GM12801 (cell line): ENCODE results near the gene PLXDC2.

Experiments used
- TF ChIP-seq, protein P1 (sequence below): IDR thresholded peaks from one replicate; pipeline ENCODE4 v1.5.1; 2011; ENCODE audit warnings: control low read depth; ENCODE audit not compliant: insufficient read length; ENCODE audit errors: extremely low read depth

The PLXDC2 gene

DNA sequence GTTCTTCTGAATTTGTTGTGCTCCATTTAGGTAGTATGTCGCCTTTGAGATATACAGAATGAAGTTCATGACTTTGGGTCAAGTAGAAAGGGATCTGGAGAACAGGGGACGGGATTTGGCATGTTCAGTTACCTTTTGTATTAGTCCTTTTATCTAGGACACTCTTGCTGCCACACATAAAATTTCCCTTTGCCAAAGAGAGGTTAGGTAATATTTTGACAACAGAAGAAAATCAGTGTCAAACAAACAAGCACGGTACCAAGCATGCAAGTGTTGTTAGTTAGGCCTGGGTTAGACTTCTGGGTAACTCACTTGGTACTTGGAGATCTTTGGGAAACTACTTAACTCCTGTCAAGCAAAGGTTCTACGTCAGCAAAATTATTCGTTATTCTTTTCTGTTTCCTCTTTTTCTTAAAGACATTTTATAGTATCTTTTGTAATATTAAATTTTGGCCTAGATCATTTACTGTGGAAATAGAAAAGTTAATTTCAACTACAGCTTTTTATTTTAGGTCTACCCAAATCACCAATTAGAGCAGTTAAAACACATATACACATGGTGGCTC, 116.7 kb downstream of the PLXDC2 start:
- TF ChIP-seq, protein P1, sequence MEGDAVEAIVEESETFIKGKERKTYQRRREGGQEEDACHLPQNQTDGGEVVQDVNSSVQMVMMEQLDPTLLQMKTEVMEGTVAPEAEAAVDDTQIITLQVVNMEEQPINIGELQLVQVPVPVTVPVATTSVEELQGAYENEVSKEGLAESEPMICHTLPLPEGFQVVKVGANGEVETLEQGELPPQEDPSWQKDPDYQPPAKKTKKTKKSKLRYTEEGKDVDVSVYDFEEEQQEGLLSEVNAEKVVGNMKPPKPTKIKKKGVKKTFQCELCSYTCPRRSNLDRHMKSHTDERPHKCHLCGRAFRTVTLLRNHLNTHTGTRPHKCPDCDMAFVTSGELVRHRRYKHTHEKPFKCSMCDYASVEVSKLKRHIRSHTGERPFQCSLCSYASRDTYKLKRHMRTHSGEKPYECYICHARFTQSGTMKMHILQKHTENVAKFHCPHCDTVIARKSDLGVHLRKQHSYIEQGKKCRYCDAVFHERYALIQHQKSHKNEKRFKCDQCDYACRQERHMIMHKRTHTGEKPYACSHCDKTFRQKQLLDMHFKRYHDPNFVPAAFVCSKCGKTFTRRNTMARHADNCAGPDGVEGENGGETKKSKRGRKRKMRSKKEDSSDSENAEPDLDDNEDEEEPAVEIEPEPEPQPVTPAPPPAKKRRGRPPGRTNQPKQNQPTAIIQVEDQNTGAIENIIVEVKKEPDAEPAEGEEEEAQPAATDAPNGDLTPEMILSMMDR, result no peak

DNA sequence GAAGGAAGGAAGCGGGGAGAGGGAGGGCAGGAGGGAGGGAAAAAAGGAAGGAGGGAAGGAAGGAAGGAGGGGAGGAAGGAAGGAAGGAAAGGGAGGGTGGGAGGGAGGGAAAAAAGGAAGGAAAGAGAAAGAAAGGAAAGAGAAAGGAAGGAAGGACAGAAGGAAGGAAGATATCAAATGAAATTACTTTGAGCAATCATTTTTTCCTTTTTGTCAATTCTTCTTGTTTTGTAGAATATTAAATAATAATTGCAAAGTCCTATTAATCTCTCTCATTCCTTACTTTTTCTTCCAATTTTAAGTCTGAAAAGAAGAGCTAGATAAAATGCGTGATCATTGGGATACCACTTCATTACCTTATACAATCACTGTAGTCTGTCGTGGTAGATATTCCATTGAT, 117.5 kb downstream of the PLXDC2 start:
- TF ChIP-seq, protein P1, result no peak

DNA sequence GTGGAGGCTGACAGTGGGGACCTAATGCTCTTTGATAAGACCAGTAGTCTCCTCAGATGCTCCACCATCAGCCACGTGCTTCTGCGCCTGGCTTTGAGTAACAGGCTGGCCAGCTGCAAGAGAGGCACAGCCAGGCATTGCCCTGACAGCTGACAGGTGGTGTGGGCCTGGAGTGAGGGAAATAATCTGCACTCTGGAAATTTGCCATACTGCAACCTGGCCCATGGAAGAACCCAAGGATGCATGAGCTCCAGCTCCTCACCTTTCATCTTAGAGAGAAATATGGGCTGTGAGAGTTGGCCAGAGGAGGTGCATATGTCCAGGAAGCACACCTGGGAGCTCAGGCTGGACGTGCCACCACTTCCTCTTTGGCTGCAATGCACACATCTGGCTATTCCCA, 118.9 kb downstream of the PLXDC2 start:
- TF ChIP-seq, protein P1, result no peak

DNA sequence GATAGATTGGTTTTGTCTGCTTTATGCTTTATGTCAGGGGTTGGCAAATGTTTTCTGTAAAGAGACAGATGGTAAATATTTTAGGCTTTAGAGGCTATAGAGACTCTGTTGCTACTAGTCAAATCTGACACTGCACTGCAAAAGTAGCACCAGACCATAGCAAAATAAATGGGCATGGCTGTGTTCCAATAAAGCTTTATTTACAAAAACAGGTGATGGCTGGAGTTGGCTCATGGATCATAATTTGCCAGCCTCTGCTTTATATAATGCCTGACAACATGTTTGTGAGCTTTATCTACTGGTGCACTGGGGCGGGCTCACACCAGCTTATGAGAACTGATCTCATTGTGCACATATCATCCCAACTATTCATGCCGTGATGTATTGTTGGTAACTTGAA, 120.1 kb downstream of the PLXDC2 start:
- TF ChIP-seq, protein P1, result no peak

DNA sequence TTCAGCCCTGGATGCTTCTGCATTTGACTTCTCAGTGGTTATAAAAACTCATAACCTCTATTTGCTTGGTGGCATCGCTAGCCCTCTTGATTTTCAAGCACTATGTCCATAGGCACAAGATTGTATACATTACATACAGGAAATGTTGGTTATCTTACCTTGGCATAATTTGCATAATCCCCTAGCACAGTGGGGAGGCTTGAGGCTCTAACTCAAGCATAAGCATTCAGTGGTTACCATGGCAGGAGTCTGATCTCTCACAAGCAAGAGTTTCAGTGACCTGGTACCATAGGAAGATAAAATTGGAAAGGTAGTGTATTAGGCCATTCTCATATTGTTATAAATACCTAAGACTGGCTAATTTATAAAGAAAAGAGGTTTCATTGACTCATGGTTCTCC, 121.8 kb downstream of the PLXDC2 start:
- TF ChIP-seq, protein P1, result no peak

DNA sequence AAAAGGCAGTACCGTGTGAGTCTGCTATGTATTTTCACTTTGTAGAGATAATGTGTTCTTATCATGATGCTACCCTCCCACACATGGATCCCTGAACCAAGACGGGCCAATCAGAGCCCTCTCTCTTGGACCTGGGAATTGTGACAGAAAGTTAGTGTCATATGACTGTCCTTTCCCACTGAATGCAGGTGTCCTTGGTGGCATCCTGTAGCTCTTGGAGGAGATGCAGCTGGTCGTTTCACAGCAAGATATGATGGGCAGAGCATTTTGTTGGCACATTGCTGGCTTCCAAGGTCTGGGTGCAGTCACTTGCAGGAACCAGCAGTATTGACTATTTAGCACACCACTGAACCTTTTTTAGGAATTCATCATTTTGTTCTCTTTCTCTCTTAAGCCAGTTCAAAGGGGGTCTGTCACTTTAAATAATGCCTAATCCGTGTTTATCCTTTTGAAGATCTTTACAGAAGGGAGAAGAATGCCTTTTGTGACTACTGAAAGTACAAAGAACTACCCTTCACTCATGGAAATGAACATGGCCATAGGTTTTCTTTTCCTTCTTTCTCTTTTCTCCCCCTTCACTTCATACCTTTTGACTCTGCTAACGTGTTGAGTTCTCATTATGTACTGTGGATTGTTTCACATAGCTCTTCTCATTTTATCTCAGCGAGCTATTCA, 125.1 kb downstream of the PLXDC2 start:
- TF ChIP-seq, protein P1, result no peak

DNA sequence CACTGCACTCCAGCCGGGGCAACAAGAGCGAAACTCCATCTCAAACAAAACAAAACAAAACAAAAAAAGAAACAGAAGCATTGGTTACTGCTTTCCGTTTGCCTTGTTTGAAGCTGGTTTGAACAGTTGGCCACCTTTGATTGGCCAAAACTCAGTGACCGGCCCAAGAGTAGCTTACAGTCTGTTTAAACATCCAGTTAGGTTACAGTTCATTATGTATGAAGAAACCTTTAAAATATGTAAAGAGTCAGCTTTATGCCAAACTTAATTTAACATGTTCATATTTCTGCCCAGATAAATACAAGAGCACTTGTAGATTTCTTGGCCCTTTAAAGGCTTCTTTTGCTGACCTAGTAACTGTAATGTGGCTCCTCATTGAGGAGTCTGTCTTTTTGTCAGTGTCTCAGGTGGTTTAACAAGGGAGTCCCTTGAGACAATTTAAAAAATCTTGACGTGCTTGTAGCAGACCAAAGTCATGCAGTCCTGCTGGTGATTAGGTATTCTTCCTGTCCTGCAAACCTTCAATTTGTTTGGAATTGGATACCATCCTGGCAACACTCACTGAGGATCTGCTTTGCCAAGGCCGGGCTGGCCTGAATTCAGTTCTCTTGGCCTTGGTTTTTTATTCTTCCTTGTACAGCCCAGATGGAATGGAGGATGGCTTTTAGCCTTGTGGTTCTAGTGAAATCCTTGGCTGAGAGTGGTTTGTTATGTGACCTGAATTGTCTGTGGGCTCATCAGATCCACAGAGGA, 128.9 kb downstream of the PLXDC2 start:
- TF ChIP-seq, protein P1, result no peak
